ENCODE results near the gene CRK.
"Not testable (repeated sequence)": the region's sequence is repeated elsewhere in the genome, so short reads cannot be mapped to it uniquely, and the experiment has no call there.

The CRK gene

DNA sequence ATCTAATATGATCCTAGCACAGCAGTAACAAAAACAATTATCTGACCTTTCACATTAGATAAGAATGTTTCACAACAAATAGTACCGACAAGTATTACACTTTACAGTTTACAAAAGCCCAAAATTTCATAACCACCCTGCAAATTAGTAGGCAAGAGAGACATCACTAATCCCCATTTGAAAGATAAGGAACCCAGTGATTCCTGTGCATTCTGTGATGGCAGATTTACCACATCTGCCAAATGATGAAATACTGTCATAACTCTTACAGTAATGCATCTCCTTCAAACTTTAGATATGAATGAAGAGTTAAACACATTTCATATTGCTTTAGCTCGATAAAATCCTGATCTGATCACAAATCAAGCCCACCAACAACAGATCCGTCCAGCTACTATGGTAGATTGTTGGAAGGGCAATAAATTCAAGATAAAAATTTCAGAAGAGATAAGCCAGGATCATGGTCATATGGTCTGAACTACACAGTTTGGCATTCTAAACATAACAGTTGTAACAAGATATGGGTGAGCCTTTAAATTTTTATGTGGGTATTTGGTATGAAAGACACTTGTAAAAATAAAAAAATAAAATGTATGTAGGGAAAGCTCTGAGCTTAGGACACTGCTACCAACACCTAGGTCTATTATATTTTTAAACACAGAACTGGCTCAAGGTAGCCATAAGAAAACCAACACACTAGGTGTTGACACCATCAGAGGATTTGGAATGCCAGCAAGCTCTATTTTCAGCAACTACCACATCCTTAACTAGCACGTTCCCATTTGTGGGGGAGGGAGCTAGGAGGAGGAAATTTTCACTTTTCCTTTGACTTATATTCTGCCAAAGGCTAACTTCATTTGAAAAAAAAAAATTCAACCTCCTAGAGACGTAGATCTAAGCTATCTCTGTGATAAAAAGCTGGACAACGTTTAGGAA, 65.3 kb downstream of the CRK start:
- H3K4me3 ChIP-seq (ENCODE audit: low read depth, low read length) = no peak overlapping the region

DNA sequence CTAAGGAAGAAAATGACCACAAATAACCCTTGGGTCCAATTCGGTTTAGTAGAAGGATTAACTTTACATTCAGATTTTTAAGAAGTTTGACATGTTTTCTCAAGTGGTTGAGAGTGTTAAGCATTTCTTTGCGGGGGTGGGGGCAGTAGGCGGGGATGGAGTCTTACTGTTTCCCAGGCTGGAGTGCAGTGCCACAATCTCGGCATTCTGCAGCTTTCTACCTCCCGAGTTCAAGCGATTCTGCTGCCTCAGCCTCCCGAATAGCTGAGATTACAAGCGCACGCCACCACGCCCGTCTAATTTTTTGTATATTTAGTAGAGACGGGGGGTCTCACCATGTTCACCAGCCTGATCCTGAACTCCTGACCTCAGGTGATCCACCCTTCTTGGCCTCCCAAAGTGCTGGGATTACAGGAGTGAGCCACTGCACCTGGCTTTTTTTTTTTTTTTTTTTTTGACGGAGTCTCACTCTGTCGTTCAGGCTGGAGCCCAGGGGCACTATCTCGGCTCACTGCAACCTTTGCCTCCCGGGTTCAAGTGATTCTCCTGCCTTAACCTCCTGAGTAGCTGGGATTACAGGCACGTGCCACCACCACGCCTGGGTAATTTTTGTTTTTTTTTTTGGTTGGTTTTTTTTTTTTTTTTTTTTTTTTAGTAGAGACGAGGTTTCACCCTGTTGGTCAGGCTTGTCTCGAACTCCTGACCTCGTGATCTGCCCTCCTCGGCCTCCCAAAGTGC, 68.4 kb downstream of the CRK start:
- not testable (repeated sequence) for H3K4me3 ChIP-seq (ENCODE audit: low read depth, low read length)

DNA sequence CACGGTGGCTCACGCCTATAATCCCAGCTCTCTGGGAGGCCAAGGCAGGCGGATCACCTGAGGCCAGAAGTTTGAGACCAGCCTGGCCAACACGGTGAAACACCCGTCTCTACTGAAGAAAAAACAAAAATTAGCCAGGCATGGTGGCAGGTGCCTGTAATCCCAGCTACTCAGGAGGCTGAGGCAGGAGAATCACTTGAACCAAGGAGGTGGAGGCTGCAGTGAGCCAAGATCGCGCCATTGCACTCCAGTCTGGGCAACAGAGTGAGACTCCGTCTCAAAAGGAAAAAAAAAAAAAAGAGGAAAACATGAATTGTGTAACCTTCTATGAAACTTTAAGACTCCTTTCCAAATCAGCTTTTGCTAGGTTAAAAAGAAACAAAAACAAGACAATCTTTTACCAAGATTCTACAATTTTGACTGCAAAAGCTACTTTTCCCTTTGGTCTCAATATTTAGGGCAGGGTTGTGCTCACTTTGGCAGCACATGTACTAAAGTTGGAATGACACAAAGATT, 69.3 kb downstream of the CRK start:
- H3K4me3 ChIP-seq (ENCODE audit: low read depth, low read length) = not testable (repeated sequence)

DNA sequence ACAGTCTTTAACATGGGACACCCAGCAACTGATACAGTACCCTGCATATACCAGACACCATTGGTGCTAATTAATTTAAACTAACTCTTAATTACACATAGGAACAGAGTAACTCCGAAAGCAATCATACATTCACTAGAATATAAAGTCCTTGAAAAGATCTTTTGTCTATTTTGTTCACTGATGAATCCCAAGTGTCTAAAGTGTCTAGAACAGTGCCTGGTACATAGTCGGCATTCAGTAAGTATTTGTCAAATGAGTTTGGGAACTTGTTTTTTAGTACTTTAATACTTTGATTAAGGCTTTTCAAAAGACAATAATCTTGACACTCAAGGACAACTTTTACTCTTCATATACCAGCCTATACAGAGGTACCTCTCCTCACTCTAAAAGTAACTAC, 69.8 kb downstream of the CRK start:
- H3K4me3 ChIP-seq (ENCODE audit: low read depth, low read length) = no peak overlapping the region

DNA sequence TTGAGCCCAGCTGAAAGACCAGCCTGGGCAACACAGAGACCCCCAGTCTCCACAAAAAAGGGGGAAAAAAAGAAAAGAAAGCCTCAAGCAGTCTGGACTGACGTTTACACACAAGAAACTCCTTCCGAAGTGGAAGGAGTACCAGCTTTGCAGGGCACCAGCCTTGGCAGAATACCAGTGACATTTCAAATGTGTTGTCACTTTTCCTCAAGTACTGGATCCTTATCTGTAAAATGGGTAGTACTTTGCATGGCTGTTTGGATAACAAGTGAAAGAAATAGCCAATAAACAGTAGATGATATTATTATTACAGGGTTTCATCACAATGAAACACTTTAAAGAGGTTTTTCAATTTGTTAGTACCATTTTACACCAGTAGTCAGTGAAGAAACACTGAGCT, 70.2 kb downstream of the CRK start:
- no peak overlapping the region for H3K4me3 ChIP-seq (ENCODE audit: low read depth, low read length)

DNA sequence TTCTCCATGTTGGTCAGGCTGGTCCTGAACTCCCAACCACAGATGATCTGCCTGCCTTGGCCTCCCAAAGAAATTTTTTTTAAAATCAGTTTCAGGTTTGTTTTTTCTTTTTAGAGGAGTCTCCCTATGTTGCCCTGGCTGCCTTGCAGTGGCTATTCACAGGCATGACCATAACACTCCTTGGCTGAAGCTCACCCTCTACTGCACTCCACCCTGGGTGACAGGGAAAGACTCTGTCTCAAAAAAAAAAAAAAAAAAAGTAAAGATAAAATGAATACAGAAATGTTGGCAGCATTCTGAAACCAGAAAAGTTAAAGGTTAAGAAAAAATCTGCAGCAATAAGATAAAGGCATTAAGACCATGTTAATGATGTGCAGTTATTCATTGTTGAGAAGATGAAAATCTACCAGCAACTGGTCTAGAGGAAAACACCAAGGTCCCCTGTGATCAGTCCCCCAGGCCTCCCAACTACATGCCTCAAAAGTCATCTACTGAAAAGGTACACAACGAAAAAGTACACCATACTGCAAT, 71.1 kb downstream of the CRK start:
- H3K4me3 ChIP-seq (ENCODE audit: low read depth, low read length) = no peak overlapping the region

DNA sequence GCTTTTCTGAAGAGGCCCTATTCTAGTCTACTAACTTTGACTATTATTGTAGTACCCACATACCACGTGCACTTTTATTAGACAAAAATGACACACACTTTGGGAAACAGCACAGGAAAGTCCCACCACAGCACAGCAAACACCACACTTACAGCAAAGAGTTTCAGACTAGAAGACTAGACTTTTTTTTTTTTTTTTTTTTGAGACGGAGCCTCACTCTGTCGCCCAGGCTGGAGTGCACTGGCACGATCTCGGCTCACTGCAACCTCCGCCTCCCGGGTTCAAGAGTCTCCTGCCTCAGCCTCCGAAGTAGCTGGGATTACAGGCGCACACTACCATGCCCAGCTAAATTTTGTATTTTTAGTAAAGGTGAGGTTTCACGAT, 76.1 kb downstream of the CRK start:
- H3K4me3 ChIP-seq (ENCODE audit: low read depth, low read length) = no peak overlapping the region

DNA sequence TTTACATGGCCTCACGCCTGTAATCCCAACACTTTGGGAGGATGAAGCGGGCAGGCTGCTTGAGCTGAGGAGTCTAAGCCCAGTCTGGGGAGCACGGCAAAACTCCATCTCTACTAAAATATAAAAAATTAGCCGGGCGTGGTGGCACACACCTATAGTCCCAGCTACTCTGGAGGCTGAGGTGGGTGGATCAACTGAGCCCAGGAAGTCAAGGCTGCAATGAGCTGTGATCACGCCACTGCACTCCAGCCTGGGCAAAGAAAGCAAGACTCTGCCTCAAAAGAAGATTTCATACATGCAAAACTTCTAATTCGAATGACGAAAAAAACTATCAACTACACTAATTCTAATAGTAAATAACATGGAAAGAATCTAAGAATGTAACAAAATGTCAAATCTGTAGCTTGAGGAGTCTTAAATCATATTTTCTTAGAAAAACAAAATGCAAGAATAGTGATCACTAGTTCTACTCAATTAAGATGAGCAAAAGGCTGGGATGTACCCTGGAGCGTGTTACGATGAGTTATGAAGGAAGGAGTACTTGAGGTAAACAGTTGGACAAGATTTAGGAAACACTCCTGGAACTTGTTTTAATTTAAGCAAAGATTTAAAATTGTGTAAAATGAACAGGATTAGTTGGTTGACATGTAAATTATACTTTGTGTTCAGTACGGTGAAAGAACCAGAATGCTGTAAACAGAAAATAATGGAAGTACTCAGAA, 76.7 kb downstream of the CRK start:
- no peak overlapping the region for H3K4me3 ChIP-seq (ENCODE audit: low read depth, low read length)

DNA sequence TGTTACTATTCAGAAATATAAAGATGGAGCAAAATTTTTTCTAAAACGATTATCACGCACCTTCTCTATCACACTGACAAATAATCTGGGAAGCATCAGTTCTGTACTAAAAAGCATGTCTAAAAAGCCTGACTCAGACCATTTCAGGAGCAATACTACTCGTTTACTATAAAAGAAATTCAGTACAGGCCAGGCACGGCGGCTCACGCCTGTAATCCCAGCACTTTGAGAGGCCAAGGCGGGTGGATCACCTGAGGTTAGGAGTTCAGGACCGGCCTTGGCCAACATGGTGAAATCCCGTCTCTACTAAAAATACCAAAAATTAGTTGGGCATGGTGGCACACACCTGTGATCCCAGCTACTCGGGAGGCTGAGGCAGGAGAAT, 77.6 kb downstream of the CRK start:
- H3K4me3 ChIP-seq (ENCODE audit: low read depth, low read length) = not testable (repeated sequence)

DNA sequence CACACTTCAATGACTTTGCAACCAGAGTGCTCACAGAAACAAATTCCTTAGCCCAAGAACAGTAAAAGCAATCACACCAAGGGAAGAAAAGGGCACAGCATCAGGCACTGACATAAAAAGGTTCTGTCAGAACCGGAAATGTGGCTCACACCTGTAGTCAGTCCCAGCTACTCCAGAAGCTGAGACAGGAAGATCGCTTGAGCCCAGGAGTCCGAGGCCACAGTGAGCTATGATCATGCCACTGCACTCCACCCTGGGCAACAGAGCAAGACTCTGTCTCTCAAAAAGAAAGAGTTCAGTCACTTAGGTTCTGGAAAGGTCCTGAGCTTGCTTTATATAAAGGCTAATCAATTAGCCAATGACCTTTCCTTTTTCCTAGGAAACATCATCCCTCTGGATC, 78.7 kb downstream of the CRK start:
- H3K4me3 ChIP-seq (ENCODE audit: low read depth, low read length) = no peak overlapping the region

DNA sequence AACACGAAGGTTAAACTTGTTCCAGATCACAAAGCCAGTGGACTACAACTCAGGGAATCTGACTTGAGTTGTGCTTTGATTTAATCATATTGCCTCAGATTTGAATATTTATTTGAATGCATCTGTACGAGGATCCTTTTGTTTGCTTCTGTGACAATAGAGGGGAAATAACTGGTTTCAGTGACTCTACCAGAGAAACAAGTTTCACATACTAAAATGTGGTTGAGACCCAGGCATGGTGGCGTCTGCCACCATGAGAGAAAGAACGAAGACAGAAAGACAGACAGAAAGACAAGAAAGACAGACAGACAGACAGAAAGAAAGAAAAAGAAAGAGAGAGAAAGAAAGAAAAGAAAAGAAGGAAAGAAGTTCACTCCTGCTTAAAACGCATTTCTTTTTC, 80.0 kb downstream of the CRK start:
- H3K4me3 ChIP-seq (ENCODE audit: low read depth, low read length) = no peak overlapping the region

DNA sequence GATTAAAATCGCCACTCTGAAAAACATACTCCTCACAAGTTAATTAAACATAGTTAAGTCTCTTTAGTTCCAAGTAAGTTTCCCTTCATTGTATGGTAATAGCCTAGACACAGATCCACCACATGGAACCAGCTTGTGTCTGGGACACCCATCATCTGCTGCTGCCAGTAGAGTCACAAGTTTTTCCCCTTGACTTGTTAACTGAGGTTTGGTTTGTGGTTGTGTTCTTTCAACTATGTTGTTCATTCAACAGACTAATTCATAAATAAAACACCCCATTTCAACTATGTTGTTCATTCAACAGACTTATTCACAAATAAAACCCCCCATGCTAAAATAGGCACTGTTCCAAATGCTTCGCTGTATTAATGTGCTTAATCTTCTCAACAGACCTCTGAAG, 80.4 kb downstream of the CRK start:
- H3K4me3 ChIP-seq (ENCODE audit: low read depth, low read length) = no peak overlapping the region

DNA sequence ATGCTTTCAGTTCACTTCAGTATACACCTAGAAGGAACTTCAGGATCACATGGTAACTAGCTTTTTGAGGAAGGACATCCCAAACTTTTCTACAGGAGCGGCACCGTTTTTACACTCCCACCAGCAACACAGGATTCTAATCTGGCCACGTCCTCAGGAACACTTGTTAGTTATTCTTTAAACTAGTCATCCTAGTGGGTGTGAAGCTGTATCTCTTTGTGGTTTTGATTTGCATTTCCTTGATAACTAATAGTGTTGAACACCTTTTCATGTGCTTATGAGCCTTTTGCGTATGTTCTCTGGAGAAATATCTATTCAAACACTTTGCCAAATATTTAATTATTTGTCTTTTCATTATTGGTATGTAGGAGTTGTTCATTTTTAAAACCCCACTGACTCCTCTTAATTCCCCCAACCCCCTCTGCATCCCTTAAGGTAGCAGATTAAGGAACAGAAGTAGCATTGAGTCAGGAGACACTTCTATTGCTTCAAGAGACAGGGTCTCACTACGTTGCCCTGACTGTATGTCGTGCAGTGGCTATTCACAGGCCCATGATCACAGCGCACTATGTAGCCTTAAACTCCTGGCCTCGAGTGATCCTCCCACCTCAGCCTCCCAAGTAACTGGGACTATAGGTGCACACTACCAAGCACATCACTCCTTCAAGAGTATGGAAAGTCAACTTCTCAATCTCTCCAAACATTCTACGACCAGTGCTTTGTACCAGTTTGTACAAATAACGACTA, 81.4 kb downstream of the CRK start:
- no peak overlapping the region for H3K4me3 ChIP-seq (ENCODE audit: low read depth, low read length)

DNA sequence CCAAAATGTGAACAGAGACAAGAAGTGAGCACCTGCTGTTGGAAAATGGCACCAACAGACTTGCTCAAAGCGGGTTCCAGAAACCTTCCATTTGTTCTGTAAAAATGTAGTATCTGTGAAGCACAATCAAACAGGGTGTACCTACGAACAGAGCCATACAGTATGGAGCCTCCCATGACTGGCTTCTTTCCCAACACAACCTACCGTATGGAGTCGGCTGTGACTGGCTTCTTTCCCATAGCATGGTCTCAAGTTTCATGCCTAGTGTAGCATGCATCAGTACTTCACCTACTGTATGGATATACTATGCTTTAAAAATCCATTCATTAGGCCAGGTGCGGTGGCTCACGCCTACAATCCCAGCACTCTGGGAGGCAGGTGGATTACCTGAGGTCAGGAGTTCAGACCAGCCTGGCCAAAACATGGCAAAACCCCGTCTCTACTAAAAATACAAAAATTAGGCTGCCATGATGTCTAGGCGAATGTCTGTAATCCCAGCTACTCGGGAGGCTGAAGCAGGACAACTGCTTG, 82.3 kb downstream of the CRK start:
- H3K4me3 ChIP-seq (ENCODE audit: low read depth, low read length) = no peak overlapping the region

DNA sequence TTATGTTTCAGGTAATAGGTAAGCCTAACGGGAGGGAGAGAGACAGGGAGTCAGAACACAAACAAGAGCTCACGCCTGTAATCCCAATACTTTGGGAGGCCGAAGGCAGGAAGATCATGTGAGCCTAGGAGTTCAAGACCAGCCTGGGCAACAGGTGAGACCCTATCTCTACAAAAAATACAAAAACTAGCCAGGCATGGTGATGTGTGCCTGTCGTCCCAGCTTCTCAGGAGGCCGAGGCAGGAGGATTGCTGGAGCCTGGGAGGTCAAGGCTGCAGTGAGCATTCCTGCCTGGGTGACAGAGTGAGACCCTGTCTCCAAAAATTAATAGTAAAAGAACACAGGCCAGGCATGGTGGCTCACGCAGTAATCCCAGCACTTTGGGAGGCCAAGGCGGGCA, 83.4 kb downstream of the CRK start:
- H3K4me3 ChIP-seq (ENCODE audit: low read depth, low read length) = no peak overlapping the region

DNA sequence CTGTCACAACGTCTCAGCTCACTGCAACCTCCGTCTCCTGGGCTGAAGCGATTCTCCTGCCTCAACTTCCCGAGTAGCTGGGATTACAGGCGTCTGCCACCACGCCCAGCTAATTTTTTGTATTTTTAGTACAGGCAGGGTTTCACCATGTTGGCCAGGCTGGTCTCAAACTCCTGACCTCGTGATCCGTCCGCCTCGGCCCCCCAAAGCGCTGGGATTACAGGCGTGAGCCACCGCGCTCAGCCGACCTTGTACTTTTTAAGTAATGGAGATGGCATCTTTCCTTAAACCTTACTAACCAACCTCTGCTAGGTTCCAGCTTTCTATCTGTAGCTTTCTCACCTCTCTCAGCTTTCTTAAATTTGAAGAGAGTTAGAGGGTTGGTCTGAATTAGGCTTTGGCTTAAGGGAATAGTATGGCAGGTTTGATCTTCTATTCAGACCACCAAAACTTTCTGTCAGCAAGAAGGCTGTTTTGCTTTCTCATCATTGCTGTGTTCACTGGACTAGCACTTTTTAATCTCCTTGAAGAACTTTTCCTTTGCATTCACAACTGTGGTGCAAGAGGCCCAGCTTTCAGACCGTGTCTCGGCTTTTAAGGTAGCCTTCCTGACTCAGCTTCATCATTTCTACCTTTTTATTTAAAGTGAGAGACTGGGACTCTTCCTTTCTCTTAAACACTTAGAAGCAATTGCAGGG, 84.0 kb downstream of the CRK start:
- H3K4me3 ChIP-seq (ENCODE audit: low read depth, low read length) = no peak overlapping the region
